ENCODE results near the gene BSND.

GRCh38 chr1:54973205-54973921 lies 25.4 kb upstream of the BSND start:
- TF ChIP-seq CTCF (IDR thresholded peaks at IDR 0.05; ENCODE audit: poor library complexity) (peak; percentile 40), EZH2 (IDR thresholded peaks at IDR 0.05; ENCODE audit: borderline replicate concordance) (no peak)
